WTC11 (cell line): ENCODE data around the gene MRTFA. TPM values are rescaled to one million over a fixed set of nuclear protein-coding genes. Genes with fewer than 3 reads are reported as not detected.

ENCODE experiments used
- ATAC-seq: fragments of 200-7000 bp; cut with Tn5 transposase; 2 replicates; pipeline ENCODE4 v1.10.0; 2021; ENCODE audit warnings: mild to moderate bottlenecking, moderate library complexity
- CTCF ChIA-PET: fragments of 300-600 bp; sonication (Branson Sonifier 250); formaldehyde crosslinking; loops from one replicate; lab custom pipeline; 2021; ENCODE audit warnings: antibody characterized with exemption; lab: Charles Lee
- POLR2A ChIA-PET: fragments of 350-600 bp; sonication (Branson Sonifier 250); formaldehyde crosslinking; loops from one replicate; lab custom pipeline; 2021; ENCODE audit warnings: antibody characterized with exemption; lab: Charles Lee
- DNase-seq: peaks from one replicate; pipeline ENCODE4 v3.0.0; 2021; ENCODE audit warnings: low spot score
- H3K27ac Mint-ChIP-seq: 2 replicates; pipeline ENCODE4 v1.8.0; 2021; ENCODE audit warnings: mixed read lengths
- H3K27me3 Mint-ChIP-seq: 2 replicates; pipeline ENCODE4 v1.8.0; 2021; ENCODE audit warnings: low read depth, mild to moderate bottlenecking, moderate library complexity, mixed read lengths
- H3K36me3 Mint-ChIP-seq: 2 replicates; pipeline ENCODE4 v1.8.0; 2021; ENCODE audit warnings: mixed read lengths
- H3K4me1 Mint-ChIP-seq: 2 replicates; pipeline ENCODE4 v1.8.0; 2022; ENCODE audit warnings: mixed read lengths
- H3K4me3 Mint-ChIP-seq: 2 replicates; pipeline ENCODE4 v1.8.0; 2021; ENCODE audit warnings: mild to moderate bottlenecking, moderate library complexity, mixed read lengths
- H3K9me3 Mint-ChIP-seq: 2 replicates; pipeline ENCODE4 v1.8.0; 2021; ENCODE audit warnings: mixed read lengths
- ESRRA ChIP-seq: sonication (generic); formaldehyde crosslinking; IDR thresholded peaks from 2 replicates; pipeline ENCODE4 v1.8.1; 2022; ENCODE audit warnings: mild to moderate bottlenecking, missing genetic modification reagents, borderline replicate concordance
- FOXK1 ChIP-seq: sonication (generic); formaldehyde crosslinking; IDR thresholded peaks from 2 replicates; pipeline ENCODE4 v1.8.0; 2022; ENCODE audit warnings: mild to moderate bottlenecking, moderate library complexity, missing genetic modification reagents
- PRRX2 ChIP-seq: fragments of 250-450 bp; sonication (Bioruptor Pico); IDR thresholded peaks from 2 replicates; pipeline ENCODE4 v1.8.0; 2021; ENCODE audit warnings: mild to moderate bottlenecking
- ZNF263 ChIP-seq: sonication (generic); formaldehyde crosslinking; IDR thresholded peaks from 2 replicates; pipeline ENCODE4 v1.8.1; 2022; ENCODE audit warnings: low read depth, mild to moderate bottlenecking, moderate library complexity, missing genetic modification reagents
- total RNA-seq: library from RNA; stranded (reverse); gene quantifications from 3 replicates; pipeline ENCODE4 v1.2.3, GENCODE V29; 2021
- TF ChIP-seq, protein P1 (sequence below): sonication (generic); formaldehyde crosslinking; conservative IDR thresholded peaks from 2 replicates; pipeline ENCODE4 v1.8.1; 2023; ENCODE audit warnings: mild to moderate bottlenecking, low read depth, missing genetic modification reagents, moderate library complexity
- TF ChIP-seq, protein P2 (sequence below): fragments of 250-450 bp; sonication (Bioruptor Pico); IDR thresholded peaks from 2 replicates; pipeline ENCODE4 v1.9.0; 2021; ENCODE audit warnings: mild to moderate bottlenecking
- TF ChIP-seq, protein P3 (sequence below): fragments of 250-450 bp; sonication (Bioruptor Pico); IDR thresholded peaks from 2 replicates; pipeline ENCODE4 v1.8.0; 2021; ENCODE audit warnings: mild to moderate bottlenecking
- TF ChIP-seq, protein P4 (sequence below): sonication (generic); formaldehyde crosslinking; IDR thresholded peaks from 2 replicates; pipeline ENCODE4 v1.8.0; 2023; ENCODE audit warnings: missing genetic modification reagents, mild to moderate bottlenecking, borderline replicate concordance
- TF ChIP-seq, protein P5 (sequence below): sonication (generic); formaldehyde crosslinking; IDR thresholded peaks from 2 replicates; pipeline ENCODE4 v1.8.0; 2023; ENCODE audit warnings: missing genetic modification reagents

Gene MRTFA
- total RNA-seq, 1 experiment from 2014 or later: 48.4 TPM

DNA sequence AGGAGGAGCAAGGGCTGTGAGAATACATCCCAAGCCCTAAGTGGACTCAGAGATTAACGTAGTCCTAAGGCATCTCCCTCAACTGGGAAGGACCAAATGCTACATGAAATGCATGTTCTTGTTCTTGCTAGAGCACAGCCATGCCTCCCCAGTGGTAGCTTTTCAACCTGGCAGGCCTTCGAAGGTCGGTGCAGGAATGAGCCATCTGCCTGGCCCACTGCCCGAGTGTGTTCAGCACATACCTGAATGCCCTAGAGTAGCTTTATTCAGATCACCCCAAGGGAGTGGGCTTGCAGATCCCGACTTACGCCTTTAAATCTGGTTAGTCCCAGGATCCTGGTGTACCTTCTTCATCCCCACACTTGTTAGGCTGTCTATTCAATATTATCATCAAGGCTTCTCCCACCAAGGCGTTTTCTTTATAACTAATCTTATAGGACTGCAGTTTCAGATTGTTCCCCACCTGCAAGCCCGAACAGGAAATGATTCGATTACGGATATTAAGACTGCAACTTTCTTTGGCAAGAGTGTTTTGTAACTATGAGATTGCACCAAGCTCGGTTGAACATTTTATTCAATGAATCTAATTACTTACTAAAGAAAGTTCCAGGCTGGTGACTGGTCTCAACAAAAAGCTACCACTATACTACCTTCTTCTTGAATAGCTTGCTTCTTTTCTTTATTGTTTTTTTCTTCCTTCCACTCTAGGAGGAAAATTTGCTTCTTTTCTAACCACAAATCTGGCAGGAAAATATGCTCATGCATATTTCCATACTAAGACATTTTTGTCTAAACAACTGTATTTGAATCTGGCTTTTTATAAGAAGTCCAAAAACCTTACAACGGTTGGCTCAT is 150.5 kb downstream of the MRTFA start (continued):
- TF ChIP-seq, protein P1, sequence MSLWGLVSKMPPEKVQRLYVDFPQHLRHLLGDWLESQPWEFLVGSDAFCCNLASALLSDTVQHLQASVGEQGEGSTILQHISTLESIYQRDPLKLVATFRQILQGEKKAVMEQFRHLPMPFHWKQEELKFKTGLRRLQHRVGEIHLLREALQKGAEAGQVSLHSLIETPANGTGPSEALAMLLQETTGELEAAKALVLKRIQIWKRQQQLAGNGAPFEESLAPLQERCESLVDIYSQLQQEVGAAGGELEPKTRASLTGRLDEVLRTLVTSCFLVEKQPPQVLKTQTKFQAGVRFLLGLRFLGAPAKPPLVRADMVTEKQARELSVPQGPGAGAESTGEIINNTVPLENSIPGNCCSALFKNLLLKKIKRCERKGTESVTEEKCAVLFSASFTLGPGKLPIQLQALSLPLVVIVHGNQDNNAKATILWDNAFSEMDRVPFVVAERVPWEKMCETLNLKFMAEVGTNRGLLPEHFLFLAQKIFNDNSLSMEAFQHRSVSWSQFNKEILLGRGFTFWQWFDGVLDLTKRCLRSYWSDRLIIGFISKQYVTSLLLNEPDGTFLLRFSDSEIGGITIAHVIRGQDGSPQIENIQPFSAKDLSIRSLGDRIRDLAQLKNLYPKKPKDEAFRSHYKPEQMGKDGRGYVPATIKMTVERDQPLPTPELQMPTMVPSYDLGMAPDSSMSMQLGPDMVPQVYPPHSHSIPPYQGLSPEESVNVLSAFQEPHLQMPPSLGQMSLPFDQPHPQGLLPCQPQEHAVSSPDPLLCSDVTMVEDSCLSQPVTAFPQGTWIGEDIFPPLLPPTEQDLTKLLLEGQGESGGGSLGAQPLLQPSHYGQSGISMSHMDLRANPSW (CRISPR knock-in tag): no peak
- TF ChIP-seq FOXK1 (CRISPR knock-in tag): no peak
- TF ChIP-seq, protein P2, sequence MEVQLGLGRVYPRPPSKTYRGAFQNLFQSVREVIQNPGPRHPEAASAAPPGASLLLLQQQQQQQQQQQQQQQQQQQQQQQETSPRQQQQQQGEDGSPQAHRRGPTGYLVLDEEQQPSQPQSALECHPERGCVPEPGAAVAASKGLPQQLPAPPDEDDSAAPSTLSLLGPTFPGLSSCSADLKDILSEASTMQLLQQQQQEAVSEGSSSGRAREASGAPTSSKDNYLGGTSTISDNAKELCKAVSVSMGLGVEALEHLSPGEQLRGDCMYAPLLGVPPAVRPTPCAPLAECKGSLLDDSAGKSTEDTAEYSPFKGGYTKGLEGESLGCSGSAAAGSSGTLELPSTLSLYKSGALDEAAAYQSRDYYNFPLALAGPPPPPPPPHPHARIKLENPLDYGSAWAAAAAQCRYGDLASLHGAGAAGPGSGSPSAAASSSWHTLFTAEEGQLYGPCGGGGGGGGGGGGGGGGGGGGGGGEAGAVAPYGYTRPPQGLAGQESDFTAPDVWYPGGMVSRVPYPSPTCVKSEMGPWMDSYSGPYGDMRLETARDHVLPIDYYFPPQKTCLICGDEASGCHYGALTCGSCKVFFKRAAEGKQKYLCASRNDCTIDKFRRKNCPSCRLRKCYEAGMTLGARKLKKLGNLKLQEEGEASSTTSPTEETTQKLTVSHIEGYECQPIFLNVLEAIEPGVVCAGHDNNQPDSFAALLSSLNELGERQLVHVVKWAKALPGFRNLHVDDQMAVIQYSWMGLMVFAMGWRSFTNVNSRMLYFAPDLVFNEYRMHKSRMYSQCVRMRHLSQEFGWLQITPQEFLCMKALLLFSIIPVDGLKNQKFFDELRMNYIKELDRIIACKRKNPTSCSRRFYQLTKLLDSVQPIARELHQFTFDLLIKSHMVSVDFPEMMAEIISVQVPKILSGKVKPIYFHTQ (CRISPR knock-in tag): no peak
- TF ChIP-seq, protein P3, sequence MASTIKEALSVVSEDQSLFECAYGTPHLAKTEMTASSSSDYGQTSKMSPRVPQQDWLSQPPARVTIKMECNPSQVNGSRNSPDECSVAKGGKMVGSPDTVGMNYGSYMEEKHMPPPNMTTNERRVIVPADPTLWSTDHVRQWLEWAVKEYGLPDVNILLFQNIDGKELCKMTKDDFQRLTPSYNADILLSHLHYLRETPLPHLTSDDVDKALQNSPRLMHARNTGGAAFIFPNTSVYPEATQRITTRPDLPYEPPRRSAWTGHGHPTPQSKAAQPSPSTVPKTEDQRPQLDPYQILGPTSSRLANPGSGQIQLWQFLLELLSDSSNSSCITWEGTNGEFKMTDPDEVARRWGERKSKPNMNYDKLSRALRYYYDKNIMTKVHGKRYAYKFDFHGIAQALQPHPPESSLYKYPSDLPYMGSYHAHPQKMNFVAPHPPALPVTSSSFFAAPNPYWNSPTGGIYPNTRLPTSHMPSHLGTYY (CRISPR knock-in tag): no peak
- TF ChIP-seq, protein P4, sequence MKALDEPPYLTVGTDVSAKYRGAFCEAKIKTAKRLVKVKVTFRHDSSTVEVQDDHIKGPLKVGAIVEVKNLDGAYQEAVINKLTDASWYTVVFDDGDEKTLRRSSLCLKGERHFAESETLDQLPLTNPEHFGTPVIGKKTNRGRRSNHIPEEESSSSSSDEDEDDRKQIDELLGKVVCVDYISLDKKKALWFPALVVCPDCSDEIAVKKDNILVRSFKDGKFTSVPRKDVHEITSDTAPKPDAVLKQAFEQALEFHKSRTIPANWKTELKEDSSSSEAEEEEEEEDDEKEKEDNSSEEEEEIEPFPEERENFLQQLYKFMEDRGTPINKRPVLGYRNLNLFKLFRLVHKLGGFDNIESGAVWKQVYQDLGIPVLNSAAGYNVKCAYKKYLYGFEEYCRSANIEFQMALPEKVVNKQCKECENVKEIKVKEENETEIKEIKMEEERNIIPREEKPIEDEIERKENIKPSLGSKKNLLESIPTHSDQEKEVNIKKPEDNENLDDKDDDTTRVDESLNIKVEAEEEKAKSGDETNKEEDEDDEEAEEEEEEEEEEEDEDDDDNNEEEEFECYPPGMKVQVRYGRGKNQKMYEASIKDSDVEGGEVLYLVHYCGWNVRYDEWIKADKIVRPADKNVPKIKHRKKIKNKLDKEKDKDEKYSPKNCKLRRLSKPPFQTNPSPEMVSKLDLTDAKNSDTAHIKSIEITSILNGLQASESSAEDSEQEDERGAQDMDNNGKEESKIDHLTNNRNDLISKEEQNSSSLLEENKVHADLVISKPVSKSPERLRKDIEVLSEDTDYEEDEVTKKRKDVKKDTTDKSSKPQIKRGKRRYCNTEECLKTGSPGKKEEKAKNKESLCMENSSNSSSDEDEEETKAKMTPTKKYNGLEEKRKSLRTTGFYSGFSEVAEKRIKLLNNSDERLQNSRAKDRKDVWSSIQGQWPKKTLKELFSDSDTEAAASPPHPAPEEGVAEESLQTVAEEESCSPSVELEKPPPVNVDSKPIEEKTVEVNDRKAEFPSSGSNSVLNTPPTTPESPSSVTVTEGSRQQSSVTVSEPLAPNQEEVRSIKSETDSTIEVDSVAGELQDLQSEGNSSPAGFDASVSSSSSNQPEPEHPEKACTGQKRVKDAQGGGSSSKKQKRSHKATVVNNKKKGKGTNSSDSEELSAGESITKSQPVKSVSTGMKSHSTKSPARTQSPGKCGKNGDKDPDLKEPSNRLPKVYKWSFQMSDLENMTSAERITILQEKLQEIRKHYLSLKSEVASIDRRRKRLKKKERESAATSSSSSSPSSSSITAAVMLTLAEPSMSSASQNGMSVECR: no peak
- TF ChIP-seq ZNF263 (CRISPR knock-in tag): no peak
- TF ChIP-seq PRRX2 (CRISPR knock-in tag): no peak
- TF ChIP-seq, protein P5, sequence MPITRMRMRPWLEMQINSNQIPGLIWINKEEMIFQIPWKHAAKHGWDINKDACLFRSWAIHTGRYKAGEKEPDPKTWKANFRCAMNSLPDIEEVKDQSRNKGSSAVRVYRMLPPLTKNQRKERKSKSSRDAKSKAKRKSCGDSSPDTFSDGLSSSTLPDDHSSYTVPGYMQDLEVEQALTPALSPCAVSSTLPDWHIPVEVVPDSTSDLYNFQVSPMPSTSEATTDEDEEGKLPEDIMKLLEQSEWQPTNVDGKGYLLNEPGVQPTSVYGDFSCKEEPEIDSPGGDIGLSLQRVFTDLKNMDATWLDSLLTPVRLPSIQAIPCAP (CRISPR knock-in tag): no peak

DNA sequence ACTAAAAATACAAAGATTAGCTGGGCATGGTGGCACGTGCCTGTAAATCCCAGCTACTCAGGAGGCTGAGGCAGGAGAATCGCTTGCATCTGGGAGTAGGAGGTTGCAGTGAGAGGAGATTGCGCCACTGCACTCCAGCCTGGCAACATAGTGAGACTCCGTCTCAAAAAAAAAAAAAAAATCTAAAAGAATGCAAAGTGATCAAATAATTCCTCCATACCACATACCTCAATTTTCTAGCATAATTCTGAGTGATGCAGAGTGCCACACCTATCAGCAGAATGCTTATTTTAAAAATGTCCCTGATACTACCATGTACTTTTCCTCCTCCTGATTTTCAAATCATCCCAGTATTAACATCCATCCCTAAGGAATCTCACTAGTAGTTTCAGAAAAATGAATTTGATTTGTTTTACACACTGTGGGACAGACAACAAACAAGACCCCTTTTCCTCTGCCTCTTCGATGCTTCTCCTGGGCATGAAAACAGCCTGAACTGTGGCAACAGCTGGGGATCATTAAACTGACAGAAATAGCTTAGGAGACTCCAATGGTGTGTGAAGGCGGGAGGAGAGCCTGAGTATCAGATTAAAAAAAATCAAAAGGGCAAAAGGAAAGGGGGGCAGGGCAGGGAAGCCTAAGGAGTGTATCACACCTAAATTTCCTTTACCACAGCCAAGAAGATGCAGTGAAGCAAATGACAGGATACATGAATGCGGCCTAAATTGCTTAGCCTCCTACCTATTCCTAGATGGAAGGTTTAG is 151.4 kb downstream of the MRTFA start:
- Mint-ChIP-seq H3K9me3 (no peaks in the 10 kb centered on the region; the same call in 1 of the 2 replicates), H3K27me3 (no peaks in the 10 kb centered on the region), H3K4me1 (peaks cover 8% of the 10 kb centered on the region), H3K4me3 (no peak overlapping the region), H3K27ac (peak overlapping the region; percentile 20), H3K36me3 (no peaks in the 10 kb centered on the region)
- ATAC-seq (no peak), DNase-seq (no peak)
- TF ChIP-seq ESRRA (CRISPR knock-in tag): no peak
- ChIA-PET POLR2A (no interaction called here), CTCF (interaction anchor here (2.3 kb wide), 1 partner anchor 48 kb away, joined by 7 read pairs; no protein-coding TSS in a partner anchor)
